ENCODE data around the gene PSMB10. TPM values are rescaled to one million over a fixed set of nuclear protein-coding genes. Genes with fewer than 3 reads are reported as not detected.

The PSMB10 gene
- total RNA-seq, 4 donors from 2014 or later: 65.6 to 100 (median 68.6) TPM

DNA sequence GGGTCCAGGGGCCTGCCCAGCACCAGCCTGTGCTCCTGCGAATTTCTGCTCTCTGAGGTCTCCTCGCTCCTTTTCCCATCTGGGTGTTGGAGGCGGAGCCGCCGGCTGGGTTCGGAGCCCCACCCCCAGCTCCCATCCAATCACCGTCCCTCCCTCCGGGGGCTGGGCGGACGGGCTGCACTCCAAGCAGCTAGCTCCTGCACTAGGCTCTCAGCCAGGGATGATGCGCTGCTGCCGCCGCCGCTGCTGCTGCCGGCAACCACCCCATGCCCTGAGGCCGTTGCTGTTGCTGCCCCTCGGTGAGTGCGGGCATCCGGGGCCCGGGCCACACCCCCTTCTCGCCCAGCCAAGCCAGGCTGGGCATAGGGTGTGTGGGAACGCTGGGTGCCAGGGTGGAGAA, 52.0 kb downstream of the PSMB10 start, which contains the start of gene NRN1L:
TSS of gene NRN1L (plus strand) at position 202 of the 400 bp plus-strand sequence. CDS start at position 221, 19 bp downstream.
- H3K4me1 ChIP-seq: peaks cover 0 to 11% (median 1%) of the 10 kb centered on the region in 4 donors
- H3K27me3 ChIP-seq: no peaks in the 10 kb centered on the region
- H3K27ac ChIP-seq: peak within 1 kb of the TSS in 3 of 4 donors; percentile 11 to 53 (median 40)
- no peak within 1 kb of the TSS for H3K4me3 ChIP-seq
- WGBS, 2 donors (ENCODE audit: low coverage in 1 of 2): 59 to 100% methylated on average over 1 to 10 of the region's 22 CpGs
- TF ChIP-seq EP300 (IDR thresholded peaks at IDR 0.05; ENCODE audit: low read depth) (no peak), POLR2AphosphoS5 (IDR thresholded peaks at IDR 0.05) (peak in 2 of 3 donors; percentile 28 to 31), CTCF (IDR thresholded peaks at IDR 0.05) (no peak), POLR2A (IDR thresholded peaks at IDR 0.05) (no peak)
- intact Hi-C loops (cut with DNase I; ENCODE audit: low total_unique reads) (no loop called here), in situ Hi-C loops (cut with MboI; ENCODE audit: low pct_ligation_motif_present in 1 of 4, low pct_unique_long_range_greater_than_20kb in 1 of 4, low sequenced_read_pairs in 3 of 4) (no loop called here)
- DNase-seq: peak; percentile 83
- H3K36me3 ChIP-seq: peaks cover 0 to 27% (median 9%) of the 10 kb centered on the region in 4 donors
- H3K9me3 ChIP-seq: no peaks in the 10 kb centered on the region

Small RNAs within 50 kb of the gene (small RNA-seq; reads per million reads assigned to genes)
- 0 reads per million in 4 donors for gene NRN1L

Other genes starting within 250 kb of the PSMB10 start
- 10 to 100 TPM; 21.9 to 32.2 (median 24.3) TPM for gene GFOD2, start 217.5 kb downstream of the PSMB10 start, total RNA-seq
- 10 to 100 TPM; 15.1 to 32.9 (median 19.1) TPM for gene RANBP10, start 130.3 kb downstream of the PSMB10 start, total RNA-seq
- gene TSNAXIP1, start 130.0 kb downstream of the PSMB10 start, total RNA-seq: under 1 TPM in 1 of 4 donors, not detected in 3; 0.55 TPM
- 10 to 100 TPM; 24.7 to 44.1 (median 32.7) TPM for gene THAP11, start 94.5 kb downstream of the PSMB10 start, total RNA-seq
- 100 to 1,000 TPM in 1 of 4 donors, 10 to 100 TPM in 3; 75.2 to 131 (median 89.0) TPM for gene NUTF2, start 89.9 kb downstream of the PSMB10 start, total RNA-seq
- gene CENPT, start 89.2 kb downstream of the PSMB10 start, total RNA-seq: 100 to 1,000 TPM in 2 of 4 donors, 10 to 100 TPM in 2; 58.2 to 248 (median 100) TPM
- gene EDC4, start 63.8 kb downstream of the PSMB10 start, total RNA-seq: 100 to 1,000 TPM in 2 of 4 donors, 10 to 100 TPM in 2; 76.4 to 162 (median 105) TPM
- 1 to 10 TPM in 1 of 4 donors, not detected in 3; 2.5 TPM for gene NRN1L, start 52.0 kb downstream of the PSMB10 start, total RNA-seq
- 100 to 1,000 TPM in 1 of 4 donors, 10 to 100 TPM in 3; 24.1 to 132 (median 56.2) TPM for gene PSKH1, start 43.6 kb downstream of the PSMB10 start, total RNA-seq
- gene CTRL, start 5.0 kb downstream of the PSMB10 start, total RNA-seq: 1 to 10 TPM in 3 of 4 donors, not detected in 1; 1.6 to 2.1 (median 1.6) TPM
- gene LCAT, start 7.3 kb upstream of the PSMB10 start, total RNA-seq: 10 to 100 TPM in 1 of 4 donors, 1 to 10 TPM in 3; 2.2 to 30.7 (median 4.2) TPM
- gene SLC12A4, start 31.8 kb upstream of the PSMB10 start, total RNA-seq: 10 to 100 TPM; 18.1 to 46.4 (median 25.4) TPM
- not detected for gene DPEP3, start 43.6 kb upstream of the PSMB10 start, total RNA-seq
- gene DPEP2, start 62.6 kb upstream of the PSMB10 start, total RNA-seq: 1 to 10 TPM; 1.5 to 4.4 (median 1.5) TPM
- gene DPEP2NB, start 79.1 kb upstream of the PSMB10 start, total RNA-seq: not detected
- gene DDX28, start 86.4 kb upstream of the PSMB10 start, total RNA-seq: 10 to 100 TPM in 1 of 4 donors, 1 to 10 TPM in 3; 4.8 to 13.1 (median 6.2) TPM
- gene DUS2, start 86.4 kb upstream of the PSMB10 start, total RNA-seq: 10 to 100 TPM in 3 of 4 donors, 1 to 10 TPM in 1; 9.2 to 13.1 (median 11.2) TPM
- 100 to 1,000 TPM in 1 of 4 donors, 10 to 100 TPM in 3; 27.5 to 107 (median 41.6) TPM for gene NFATC3, start 148.5 kb upstream of the PSMB10 start, total RNA-seq